Lung (tissue), 12 donors: ENCODE measurements around the gene CCL27. TPM values are rescaled to one million over a fixed set of nuclear protein-coding genes. Genes with fewer than 3 reads are reported as not detected.

Source experiments
- ATAC-seq: fragments of 200-7000 bp; cut with Tn5 transposase; one replicate; pipeline ENCODE4 v1.9.1; 2020; ENCODE audit warnings: moderate number of reproducible peaks; ENCODE audit not compliant: insufficient read depth, low FRiP score
- DNase-seq, 3 donors: peaks; one replicate each; pipeline ENCODE4 v3.0.0-alpha.2; 2013 to 2017
- H3K27ac ChIP-seq, 2 donors: one replicate each; pipeline ENCODE4 v1.5.1; 2013; ENCODE audit warnings: mild to moderate bottlenecking in 2 of 2, moderate library complexity in 2 of 2, control low read depth in 1 of 2, inconsistent platforms in 1 of 2, low read depth in 1 of 2, low read length in 1 of 2
- H3K27me3 ChIP-seq, 3 donors: one replicate each; pipeline ENCODE4 v1.5.1; 2013; ENCODE audit warnings: low read length in 2 of 3; ENCODE audit not compliant: control insufficient read depth in 3 of 3, insufficient read depth in 3 of 3
- H3K36me3 ChIP-seq, 4 donors: one replicate each; pipeline ENCODE4 v1.5.1; 2013; ENCODE audit warnings: low read length in 4 of 4, mild to moderate bottlenecking in 1 of 4, moderate library complexity in 1 of 4; ENCODE audit not compliant: control insufficient read depth in 4 of 4, insufficient read depth in 4 of 4
- H3K4me1 ChIP-seq, 5 donors: one replicate each; pipeline ENCODE4 v1.5.1; 2013; ENCODE audit warnings: low read length in 5 of 5, mild to moderate bottlenecking in 2 of 5, moderate library complexity in 1 of 5; ENCODE audit not compliant: control insufficient read depth in 5 of 5, insufficient read depth in 5 of 5
- H3K4me3 ChIP-seq: one replicate; pipeline ENCODE4 v1.5.1; 2013; ENCODE audit warnings: mild to moderate bottlenecking, control low read depth, moderate library complexity
- H3K9ac ChIP-seq, 2 donors: one replicate each; pipeline ENCODE4 v1.5.1; 2013; ENCODE audit warnings: low read length in 2 of 2, control low read depth in 1 of 2; ENCODE audit not compliant: insufficient read depth in 1 of 2
- H3K9me3 ChIP-seq, 4 donors: one replicate each; pipeline ENCODE4 v1.5.1; 2013; ENCODE audit warnings: low read length in 3 of 4, mild to moderate bottlenecking in 1 of 4, moderate library complexity in 1 of 4; ENCODE audit not compliant: control insufficient read depth in 4 of 4, insufficient read depth in 3 of 4
- WGBS, 2 donors: extraction: QIAGEN DNeasy Blood & Tissue Kit; methylation state at CpG; one replicate each; pipeline ENCODE4 v1.1.7; 2013; 5-methylcytosine and 5-hydroxymethylcytosine counted together
- polyA plus RNA-seq, 2 donors: library from polyadenylated mRNA; stranded (reverse); fragments of 200-250 nt; gene quantifications; one replicate each; pipeline ENCODE4 v1.2.1, GENCODE V29; 2013
- total RNA-seq, 2 donors: library from RNA; depleted of rRNA in 1 of 2; stranded (reverse); fragments of >200 nt in 1 of 2; gene quantifications; one replicate each; pipeline ENCODE4 v1.2.1, GENCODE V29; 2014 to 2021
- TF ChIP-seq, protein P1 (sequence below): IDR thresholded peaks from 2 replicates; pipeline ENCODE4 v1.5.1; 2012; ENCODE audit warnings: mild to moderate bottlenecking; ENCODE audit errors: control extremely low read depth, extremely low read depth
- donor health status: control.
- donor health status: control.
- donor health status: Bipolar disorder and iron deficiency.
- donor health status: healthy.
- donor health status: DM: yes; HTN: yes; CAD: no.

CCL27 gene
- total and polyA plus RNA-seq, 4 donors: 0.05 to 0.55 TPM; not detected in 2

GRCh38 chr9:34654323-34655051, 8.0 kb downstream of the CCL27 start:
- H3K4me3 ChIP-seq: no peak overlapping the region

GRCh38 chr9:34653151-34654072, 9.0 kb downstream of the CCL27 start:
- Histone ChIP-seq H3K27me3 (no peaks in the 10 kb centered on the region), H3K4me3 (no peak overlapping the region), H3K9ac (peak overlapping the region in 1 of 2 donors; percentile 44), H3K27ac (peak overlapping the region; percentile 81 to 88), H3K9me3 (no peaks in the 10 kb centered on the region), H3K36me3 (peaks cover 0 to 24% (median 16%) of the 10 kb centered on the region in 4 donors), H3K4me1 (peaks cover 12 to 53% (median 35%) of the 10 kb centered on the region in 5 donors)
- no peak for ATAC-seq
- 43 to 49% methylated on average over 11 of the region's 11 CpGs for WGBS, 2 donors
- peak; percentile 83 to 92 (median 89) for DNase-seq
- TF ChIP-seq, protein P1, sequence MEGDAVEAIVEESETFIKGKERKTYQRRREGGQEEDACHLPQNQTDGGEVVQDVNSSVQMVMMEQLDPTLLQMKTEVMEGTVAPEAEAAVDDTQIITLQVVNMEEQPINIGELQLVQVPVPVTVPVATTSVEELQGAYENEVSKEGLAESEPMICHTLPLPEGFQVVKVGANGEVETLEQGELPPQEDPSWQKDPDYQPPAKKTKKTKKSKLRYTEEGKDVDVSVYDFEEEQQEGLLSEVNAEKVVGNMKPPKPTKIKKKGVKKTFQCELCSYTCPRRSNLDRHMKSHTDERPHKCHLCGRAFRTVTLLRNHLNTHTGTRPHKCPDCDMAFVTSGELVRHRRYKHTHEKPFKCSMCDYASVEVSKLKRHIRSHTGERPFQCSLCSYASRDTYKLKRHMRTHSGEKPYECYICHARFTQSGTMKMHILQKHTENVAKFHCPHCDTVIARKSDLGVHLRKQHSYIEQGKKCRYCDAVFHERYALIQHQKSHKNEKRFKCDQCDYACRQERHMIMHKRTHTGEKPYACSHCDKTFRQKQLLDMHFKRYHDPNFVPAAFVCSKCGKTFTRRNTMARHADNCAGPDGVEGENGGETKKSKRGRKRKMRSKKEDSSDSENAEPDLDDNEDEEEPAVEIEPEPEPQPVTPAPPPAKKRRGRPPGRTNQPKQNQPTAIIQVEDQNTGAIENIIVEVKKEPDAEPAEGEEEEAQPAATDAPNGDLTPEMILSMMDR: no peak

More at GRCh38 chr9:34654323-34655051, 8.0 kb downstream of the CCL27 start:
- TF ChIP-seq, protein P1: no peak
- ATAC-seq (no peak), DNase-seq (peak; percentile 91 to 95 (median 92))
- Histone ChIP-seq H3K9me3 (no peaks in the 10 kb centered on the region), H3K27me3 (no peaks in the 10 kb centered on the region), H3K9ac (no peak overlapping the region), H3K36me3 (peaks cover 0 to 15% (median 8%) of the 10 kb centered on the region in 4 donors), H3K27ac (peak overlapping the region; percentile 60 to 88), H3K4me1 (peaks cover 12 to 53% (median 35%) of the 10 kb centered on the region in 5 donors)
- 49 to 61% methylated on average over 11 of the region's 11 CpGs for WGBS, 2 donors

- Histone ChIP-seq H3K27ac (peak overlapping the region; percentile 81 to 88), H3K9me3 (no peaks in the 10 kb centered on the region), H3K4me1 (peaks cover 12 to 58% (median 35%) of the 10 kb centered on the region in 5 donors), H3K36me3 (peaks cover 0 to 23% (median 18%) of the 10 kb centered on the region in 4 donors), H3K27me3 (no peaks in the 10 kb centered on the region), H3K9ac (peak overlapping the region in 1 of 2 donors; percentile 44), H3K4me3 (peak overlapping the region; percentile 30)
- WGBS, 2 donors: 26 to 55% methylated on average over 5 of the region's 5 CpGs
- ATAC-seq (no peak), DNase-seq (peak in 2 of 3 donors; percentile 24 to 33)
- TF ChIP-seq, protein P1: no peak
These were observed 9.9 kb downstream of the CCL27 start for GRCh38 chr9:34652602-34653000.
